ENCODE data around the gene PODN.

GRCh38 chr1:53116307-53116810 lies 54.3 kb downstream of the PODN start:
- no peak for TF ChIP-seq CTCF (IDR thresholded peaks at IDR 0.05)
- TF ChIP-seq POLR2A (IDR thresholded peaks at IDR 0.05) = no peak
